DND-41 (cell line): ENCODE measurements around the gene ANO9.

Experiments
- EZH2 ChIP-seq: IDR thresholded peaks from 3 replicates; pipeline ENCODE4 v1.6.1; 2012; ENCODE audit warnings: borderline replicate concordance, low read depth, mild to moderate bottlenecking, moderate library complexity, low read length, inconsistent platforms; ENCODE audit not compliant: severe bottlenecking
- TF ChIP-seq, protein P1 (sequence below): IDR thresholded peaks from 2 replicates; pipeline ENCODE4 v1.5.1; 2012; ENCODE audit warnings: borderline replicate concordance, low read length, moderate library complexity, mild to moderate bottlenecking; ENCODE audit not compliant: poor library complexity, severe bottlenecking; ENCODE audit errors: extremely low read depth

DNA sequence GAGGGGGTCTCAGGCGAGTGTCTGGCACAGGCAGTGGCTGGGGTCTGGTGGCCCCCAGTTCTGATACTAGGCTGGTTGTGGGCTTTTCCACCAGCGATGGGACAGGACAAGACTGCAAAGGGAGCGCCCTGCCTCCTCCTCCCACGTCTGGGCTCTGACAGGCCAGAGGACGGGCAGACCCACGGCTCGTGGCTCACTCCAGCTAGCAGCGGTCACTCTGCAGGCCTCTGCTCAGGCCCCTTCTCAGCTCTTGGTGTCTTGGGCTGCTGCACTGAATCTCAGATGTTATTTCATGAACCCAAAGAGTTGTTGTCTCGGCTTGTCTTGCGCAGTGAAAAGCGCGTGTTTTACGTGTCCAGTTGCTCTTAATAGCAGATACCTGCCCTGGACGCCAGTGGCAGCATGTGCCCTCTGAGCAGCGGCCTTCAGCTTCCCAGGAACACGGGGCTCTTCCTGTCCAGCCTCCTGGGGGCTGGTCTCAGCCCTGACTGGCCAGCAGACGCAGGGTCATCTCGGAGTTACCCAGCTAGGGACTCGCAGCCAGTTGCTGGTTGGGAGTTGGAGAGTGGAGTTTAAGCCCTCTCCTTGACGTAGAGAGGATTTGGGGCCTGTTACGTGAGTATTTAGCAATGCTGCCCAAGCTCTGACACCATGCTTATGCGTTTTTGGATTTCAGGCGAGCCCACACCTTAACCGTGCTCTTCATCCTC lies 17.9 kb upstream of the ANO9 start:
- TF ChIP-seq, protein P1, sequence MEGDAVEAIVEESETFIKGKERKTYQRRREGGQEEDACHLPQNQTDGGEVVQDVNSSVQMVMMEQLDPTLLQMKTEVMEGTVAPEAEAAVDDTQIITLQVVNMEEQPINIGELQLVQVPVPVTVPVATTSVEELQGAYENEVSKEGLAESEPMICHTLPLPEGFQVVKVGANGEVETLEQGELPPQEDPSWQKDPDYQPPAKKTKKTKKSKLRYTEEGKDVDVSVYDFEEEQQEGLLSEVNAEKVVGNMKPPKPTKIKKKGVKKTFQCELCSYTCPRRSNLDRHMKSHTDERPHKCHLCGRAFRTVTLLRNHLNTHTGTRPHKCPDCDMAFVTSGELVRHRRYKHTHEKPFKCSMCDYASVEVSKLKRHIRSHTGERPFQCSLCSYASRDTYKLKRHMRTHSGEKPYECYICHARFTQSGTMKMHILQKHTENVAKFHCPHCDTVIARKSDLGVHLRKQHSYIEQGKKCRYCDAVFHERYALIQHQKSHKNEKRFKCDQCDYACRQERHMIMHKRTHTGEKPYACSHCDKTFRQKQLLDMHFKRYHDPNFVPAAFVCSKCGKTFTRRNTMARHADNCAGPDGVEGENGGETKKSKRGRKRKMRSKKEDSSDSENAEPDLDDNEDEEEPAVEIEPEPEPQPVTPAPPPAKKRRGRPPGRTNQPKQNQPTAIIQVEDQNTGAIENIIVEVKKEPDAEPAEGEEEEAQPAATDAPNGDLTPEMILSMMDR, result no peak
- no peak for TF ChIP-seq EZH2
